Measurements from ENCODE around the gene GRK3. TPM values are rescaled to one million over a fixed set of nuclear protein-coding genes. Genes with fewer than 3 reads are reported as not detected.
"Not testable (repeated sequence)": the region's sequence is repeated elsewhere in the genome, so short reads cannot be mapped to it uniquely, and the experiment has no call there.

The GRK3 gene
- total RNA-seq, 1 donor from 2014 or later, result 30.1 TPM

- intact Hi-C loops (cut with micrococcal nuclease), result no loop called here
- no peak overlapping the region for H3K4me3 Mint-ChIP-seq
- H3K4me1 Mint-ChIP-seq, result peaks cover 63% of the 10 kb centered on the region
- no peak for DNase-seq
- H3K27me3 Mint-ChIP-seq, result no peaks in the 10 kb centered on the region
- H3K9me3 Mint-ChIP-seq, result peaks cover 3% of the 10 kb centered on the region
- H3K27ac Mint-ChIP-seq, result no peak overlapping the region
- peaks cover 20% of the 10 kb centered on the region for H3K36me3 Mint-ChIP-seq (ENCODE audit: low read depth)
Observed at GRCh38 chr22:25570486-25570885, 6.0 kb downstream of the GRK3 start.

GRCh38 chr22:25571969-25572707, 7.7 kb downstream of the GRK3 start:
- peak overlapping the region; percentile 8 for H3K4me3 Mint-ChIP-seq
- H3K27ac Mint-ChIP-seq, result peak overlapping the region; percentile 45
- not testable (repeated sequence) for DNase-seq, H3K27me3 Mint-ChIP-seq, H3K9me3 Mint-ChIP-seq
- peaks cover 51% of the 10 kb centered on the region for H3K4me1 Mint-ChIP-seq
- H3K36me3 Mint-ChIP-seq (ENCODE audit: low read depth), result peaks cover 20% of the 10 kb centered on the region
- intact Hi-C loops (cut with micrococcal nuclease), result loop anchor here (2.0 kb wide), 1 partner anchor 51 kb away; no protein-coding TSS in a partner anchor

- Mint-ChIP-seq H3K36me3 (ENCODE audit: low read depth) (peaks cover 20% of the 10 kb centered on the region), H3K9me3 (peaks cover 3% of the 10 kb centered on the region), H3K27ac (peak overlapping the region; percentile 45), H3K4me1 (peaks cover 46% of the 10 kb centered on the region), H3K4me3 (peak overlapping the region; percentile 8), H3K27me3 (no peaks in the 10 kb centered on the region)
- intact Hi-C loops (cut with micrococcal nuclease), result loop anchor here (2.0 kb wide), 1 partner anchor 50 kb away; no protein-coding TSS in a partner anchor
- no peak for DNase-seq
Observed at GRCh38 chr22:25572708-25573171, 8.3 kb downstream of the GRK3 start.

GRCh38 chr22:25573841-25574240, 9.4 kb downstream of the GRK3 start:
- intact Hi-C loops (cut with micrococcal nuclease), result loop anchor here (2.0 kb wide), 1 partner anchor 49 kb away; no protein-coding TSS in a partner anchor
- H3K36me3 Mint-ChIP-seq (ENCODE audit: low read depth), result peaks cover 27% of the 10 kb centered on the region
- H3K27me3 Mint-ChIP-seq, result no peaks in the 10 kb centered on the region
- H3K4me3 Mint-ChIP-seq, result no peak overlapping the region
- H3K27ac Mint-ChIP-seq, result no peak overlapping the region
- DNase-seq, result no peak
- peaks cover 39% of the 10 kb centered on the region for H3K4me1 Mint-ChIP-seq
- H3K9me3 Mint-ChIP-seq, result peaks cover 3% of the 10 kb centered on the region

GRCh38 chr22:25574736-25575135, 10.3 kb downstream of the GRK3 start:
- no peaks in the 10 kb centered on the region for H3K27me3 Mint-ChIP-seq
- no peak overlapping the region for H3K4me3 Mint-ChIP-seq
- no peak for DNase-seq
- peaks cover 3% of the 10 kb centered on the region for H3K9me3 Mint-ChIP-seq
- peaks cover 33% of the 10 kb centered on the region for H3K4me1 Mint-ChIP-seq
- intact Hi-C loops (cut with micrococcal nuclease), result no loop called here
- no peak overlapping the region for H3K27ac Mint-ChIP-seq
- peaks cover 23% of the 10 kb centered on the region for H3K36me3 Mint-ChIP-seq (ENCODE audit: low read depth)

GRCh38 chr22:25575674-25576392, 11.4 kb downstream of the GRK3 start:
- not testable (repeated sequence) for H3K27ac Mint-ChIP-seq, H3K4me3 Mint-ChIP-seq

GRCh38 chr22:25581452-25581851, 17.0 kb downstream of the GRK3 start:
- H3K27me3 Mint-ChIP-seq; H3K4me3 Mint-ChIP-seq; H3K9me3 Mint-ChIP-seq; intact Hi-C loops (cut with micrococcal nuclease); DNase-seq: not testable (repeated sequence)
- H3K36me3 Mint-ChIP-seq (ENCODE audit: low read depth), result peaks cover 15% of the 10 kb centered on the region
- peaks cover 27% of the 10 kb centered on the region for H3K4me1 Mint-ChIP-seq
- H3K27ac Mint-ChIP-seq, result peak overlapping the region; percentile 5

More at GRCh38 chr22:25575674-25576392, 11.4 kb downstream of the GRK3 start:
- peaks cover 22% of the 10 kb centered on the region for H3K36me3 Mint-ChIP-seq (ENCODE audit: low read depth)
- intact Hi-C loops (cut with micrococcal nuclease); H3K27me3 Mint-ChIP-seq; DNase-seq; H3K9me3 Mint-ChIP-seq: not testable (repeated sequence)
- peaks cover 34% of the 10 kb centered on the region for H3K4me1 Mint-ChIP-seq

- Mint-ChIP-seq H3K36me3 (ENCODE audit: low read depth) (peaks cover 16% of the 10 kb centered on the region), H3K4me3 (no peak overlapping the region), H3K27me3 (no peaks in the 10 kb centered on the region), H3K9me3 (no peaks in the 10 kb centered on the region), H3K4me1 (peaks cover 28% of the 10 kb centered on the region), H3K27ac (peak overlapping the region; percentile 27)
- no peak for DNase-seq
- intact Hi-C loops (cut with micrococcal nuclease), result no loop called here
Observed at GRCh38 chr22:25582946-25583345, 18.5 kb downstream of the GRK3 start.

- H3K4me1 Mint-ChIP-seq, result peaks cover 26% of the 10 kb centered on the region
- H3K9me3 Mint-ChIP-seq, result not testable (repeated sequence)
Observed at GRCh38 chr22:25584993-25585392, 20.5 kb downstream of the GRK3 start.

GRCh38 chr22:25589664-25590063, 25.2 kb downstream of the GRK3 start:
- H3K27ac Mint-ChIP-seq; H3K27me3 Mint-ChIP-seq; intact Hi-C loops (cut with micrococcal nuclease); H3K9me3 Mint-ChIP-seq; DNase-seq; H3K4me3 Mint-ChIP-seq: not testable (repeated sequence)
- H3K36me3 Mint-ChIP-seq (ENCODE audit: low read depth), result peaks cover 32% of the 10 kb centered on the region
- H3K4me1 Mint-ChIP-seq, result peaks cover 12% of the 10 kb centered on the region

More at GRCh38 chr22:25584993-25585392, 20.5 kb downstream of the GRK3 start:
- H3K4me3 Mint-ChIP-seq; DNase-seq; H3K27me3 Mint-ChIP-seq; intact Hi-C loops (cut with micrococcal nuclease); H3K27ac Mint-ChIP-seq: not testable (repeated sequence)
- H3K36me3 Mint-ChIP-seq (ENCODE audit: low read depth), result peaks cover 19% of the 10 kb centered on the region

- H3K4me3 Mint-ChIP-seq; H3K27me3 Mint-ChIP-seq; DNase-seq; intact Hi-C loops (cut with micrococcal nuclease); H3K27ac Mint-ChIP-seq: not testable (repeated sequence)
- Mint-ChIP-seq H3K36me3 (ENCODE audit: low read depth) (peaks cover 51% of the 10 kb centered on the region), H3K4me1 (peaks cover 14% of the 10 kb centered on the region), H3K9me3 (peaks cover 21% of the 10 kb centered on the region)
Observed at GRCh38 chr22:25593323-25593722, 28.8 kb downstream of the GRK3 start.

GRCh38 chr22:25598609-25599008, 34.1 kb downstream of the GRK3 start:
- Mint-ChIP-seq H3K36me3 (ENCODE audit: low read depth) (peaks cover 41% of the 10 kb centered on the region), H3K27me3 (no peaks in the 10 kb centered on the region), H3K4me3 (no peak overlapping the region), H3K27ac (peak overlapping the region; percentile 42), H3K4me1 (peaks cover 21% of the 10 kb centered on the region), H3K9me3 (peaks cover 17% of the 10 kb centered on the region)
- intact Hi-C loops (cut with micrococcal nuclease), result no loop called here
- DNase-seq, result no peak

- no peak overlapping the region for H3K4me3 Mint-ChIP-seq
- peaks cover 22% of the 10 kb centered on the region for H3K4me1 Mint-ChIP-seq
- peaks cover 11% of the 10 kb centered on the region for H3K9me3 Mint-ChIP-seq
- peaks cover 25% of the 10 kb centered on the region for H3K36me3 Mint-ChIP-seq (ENCODE audit: low read depth)
- H3K27ac Mint-ChIP-seq, result no peak overlapping the region
- no peaks in the 10 kb centered on the region for H3K27me3 Mint-ChIP-seq
- no peak for DNase-seq
- intact Hi-C loops (cut with micrococcal nuclease), result no loop called here
Observed at GRCh38 chr22:25602445-25602844, 38.0 kb downstream of the GRK3 start.

- DNase-seq, result no peak
- Mint-ChIP-seq H3K4me3 (no peak overlapping the region), H3K4me1 (peaks cover 18% of the 10 kb centered on the region), H3K27ac (no peak overlapping the region), H3K27me3 (no peaks in the 10 kb centered on the region), H3K9me3 (peaks cover 6% of the 10 kb centered on the region), H3K36me3 (ENCODE audit: low read depth) (peaks cover 24% of the 10 kb centered on the region)
- intact Hi-C loops (cut with micrococcal nuclease), result no loop called here
Observed at GRCh38 chr22:25602916-25603315, 38.4 kb downstream of the GRK3 start.

Data from activated CD4-positive, alpha-beta T cell treated with anti-CD3 and anti-CD28 coated beads, Interleukin-2, amount 10 ng/mL, durations not matched to agents 24 days and 14 days (primary cell).